Pulmonary artery endothelial cell (primary cell): Measurements from ENCODE around the gene SEPTIN8. TPM values are rescaled to one million over a fixed set of nuclear protein-coding genes. Genes with fewer than 3 reads are reported as not detected.

Source experiments
- DNase-seq: peaks from one replicate; pipeline ENCODE4 v3.0.0-alpha.2; 2011; ENCODE audit warnings: low read depth, low spot score
- total RNA-seq: library from RNA; depleted of rRNA; stranded (reverse); fragments of >200 nt; gene quantifications from 2 replicates; pipeline ENCODE4 v1.2.3, GENCODE V29; 2014

Gene SEPTIN8
- total RNA-seq, 1 donor from 2014 or later = 55.6 TPM

- no peak for DNase-seq
Observed at GRCh38 chr5:132708645-132709044, 68.4 kb downstream of the SEPTIN8 start.

DNA sequence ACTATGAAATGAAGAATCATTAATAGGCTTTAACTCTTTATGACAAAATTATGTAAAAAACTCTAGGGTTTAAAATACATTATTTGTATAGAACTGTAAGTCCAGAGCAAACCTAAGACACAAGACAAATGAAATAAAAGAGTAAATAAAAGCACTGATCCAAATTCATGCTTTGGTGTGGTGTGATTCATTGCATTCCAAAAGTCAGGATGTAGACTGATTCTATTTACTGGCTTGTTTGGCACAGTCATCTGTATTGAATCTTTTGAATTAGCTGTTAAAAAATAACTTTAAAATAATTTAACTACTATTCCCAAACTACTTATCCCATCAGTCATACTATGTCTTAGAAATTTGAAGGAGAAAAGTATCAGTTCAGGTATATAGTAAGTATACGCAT is 72.2 kb downstream of the SEPTIN8 start:
- DNase-seq = peak; percentile 8

Other genes with a start within 250 kb of the SEPTIN8 start
- gene IL5, start 233.7 kb downstream of the SEPTIN8 start, total RNA-seq = not detected in 2 replicates
- gene RAD50, start 220.3 kb downstream of the SEPTIN8 start, total RNA-seq = 13.1 and 22.9 TPM in 2 replicates
- gene IL13, start 119.1 kb downstream of the SEPTIN8 start, total RNA-seq = not detected in 2 replicates
- gene IL4, start 103.2 kb downstream of the SEPTIN8 start, total RNA-seq = not detected in 2 replicates
- 8.2 and 12.3 TPM in 2 replicates for gene KIF3A, start 39.7 kb downstream of the SEPTIN8 start, total RNA-seq
- gene CCNI2, start 29.8 kb downstream of the SEPTIN8 start, total RNA-seq = 0.04 TPM in 1 of 2 replicates, not detected in the other
- not detected in 2 replicates for gene SOWAHA, start 36.1 kb upstream of the SEPTIN8 start, total RNA-seq
- gene SHROOM1, start 53.4 kb upstream of the SEPTIN8 start, total RNA-seq = 4.6 and 5.3 TPM in 2 replicates
- 0.13 TPM in 1 of 2 replicates, not detected in the other for gene GDF9, start 89.2 kb upstream of the SEPTIN8 start, total RNA-seq
- gene UQCRQ, start 89.4 kb upstream of the SEPTIN8 start, total RNA-seq = 76.3 and 96.2 TPM in 2 replicates
- gene LEAP2, start 96.4 kb upstream of the SEPTIN8 start, total RNA-seq = 0.13 and 0.67 TPM in 2 replicates
- gene AFF4, start 186.4 kb upstream of the SEPTIN8 start, total RNA-seq = 32.3 and 32.4 TPM in 2 replicates
- gene ZCCHC10, start 249.3 kb upstream of the SEPTIN8 start, total RNA-seq = 14.7 and 21.8 TPM in 2 replicates